Vagina (tissue), 2 donors: ENCODE data around the gene EYS.

ENCODE experiments used
- CTCF ChIP-seq, 3 experiments: fragments of 450-650 bp in 2 of 3; fragments of 200-600 bp in 1 of 3; sonication (generic) in 1 of 3; IDR thresholded peaks; one replicate each; pipeline ENCODE4 v1.5.1; 2017 to 2019; ENCODE audit warnings: antibody characterized with exemption in 3 of 3, mild to moderate bottlenecking in 2 of 3, moderate library complexity in 2 of 3
- POLR2A ChIP-seq, 2 donors: fragments of 450-650 bp; IDR thresholded peaks; one replicate each; pipeline ENCODE4 v1.6.1; 2017; ENCODE audit warnings: antibody characterized with exemption in 2 of 2, mild to moderate bottlenecking in 2 of 2, moderate library complexity in 2 of 2

- TF ChIP-seq CTCF (IDR thresholded peaks at IDR 0.05) (no peak), POLR2A (IDR thresholded peaks at IDR 0.05) (no peak)
Observed at GRCh38 chr6:65416621-65417020, 290.4 kb downstream of the EYS start.
